HEK293 (cell line): ENCODE measurements around the gene ZFPM1.

Source experiments
- CTCF ChIA-PET: fragments of 350-600 bp; formaldehyde crosslinking; extraction: SDS; loops from one replicate; lab custom pipeline; 2021; ENCODE audit warnings: antibody characterized with exemption; lab: Yijun Ruan, JAX
- POLR2A ChIA-PET: fragments of 300-600 bp; formaldehyde crosslinking; extraction: SDS; loops from one replicate; lab custom pipeline; 2020; ENCODE audit warnings: antibody characterized with exemption, inconsistent platforms; lab: Yijun Ruan, JAX
- H3K27ac ChIP-seq: fragments of 200-500 bp; sonication (Bioruptor generic); 2 replicates; pipeline ENCODE4 v1.5.1; 2014; ENCODE audit warnings: low read depth, low read length, control low read depth, inconsistent platforms; ENCODE audit errors: extremely low read depth
- H3K36me3 ChIP-seq, 2 experiments: fragments of 200-500 bp in 1 of 2; sonication (Bioruptor generic) in 1 of 2; 1 replicate in 1 of 2; 2 replicates in 1 of 2; pipeline ENCODE4 v1.5.1; 2014 to 2017; ENCODE audit warnings: inconsistent platforms in 2 of 2, low read length in 2 of 2; ENCODE audit not compliant: control insufficient read depth in 2 of 2, insufficient read depth in 1 of 2
- H3K4me1 ChIP-seq: fragments of 200-500 bp; sonication (Bioruptor generic); 2 replicates; pipeline ENCODE4 v1.5.1; 2014; ENCODE audit warnings: mild to moderate bottlenecking, low read length, inconsistent platforms; ENCODE audit not compliant: control insufficient read depth, insufficient read depth
- H3K4me3 ChIP-seq: 2 replicates; pipeline ENCODE4 v1.5.1; 2011; ENCODE audit warnings: low read depth, mild to moderate bottlenecking, control low read depth, low read length, moderate library complexity
- H3K9me3 ChIP-seq: fragments of 200-500 bp; sonication (Bioruptor generic); 2 replicates; pipeline ENCODE4 v1.5.1; 2014; ENCODE audit warnings: low read depth, low read length, inconsistent platforms; ENCODE audit not compliant: control insufficient read depth, insufficient read depth
- BCL11A ChIP-seq: fragments of 450-650 bp; formaldehyde crosslinking; IDR thresholded peaks from 2 replicates; pipeline ENCODE4 v1.5.1; 2016; ENCODE audit warnings: low read depth, missing biosample characterization, missing genetic modification characterization
- BCL11B ChIP-seq: fragments of 450-650 bp; formaldehyde crosslinking; IDR thresholded peaks from 2 replicates; pipeline ENCODE4 v1.5.1; 2016; ENCODE audit warnings: low read depth, missing biosample characterization, missing genetic modification characterization
- ELK4 ChIP-seq: IDR thresholded peaks from 2 replicates; pipeline ENCODE4 v1.6.1; 2011; ENCODE audit warnings: mild to moderate bottlenecking, low read depth, low read length, borderline replicate concordance
- HOXC10 ChIP-seq: sonication (generic); formaldehyde crosslinking; IDR thresholded peaks from 2 replicates; pipeline ENCODE4 v1.8.1; 2023; ENCODE audit warnings: mild to moderate bottlenecking, missing genetic modification reagents
- OSR2 ChIP-seq: fragments of 450-650 bp; formaldehyde crosslinking; IDR thresholded peaks from 2 replicates; pipeline ENCODE4 v1.5.1; 2016; ENCODE audit warnings: missing biosample characterization, missing genetic modification characterization
- PRDM1 ChIP-seq: fragments of 450-650 bp; formaldehyde crosslinking; IDR thresholded peaks from 2 replicates; pipeline ENCODE4; 2016; ENCODE audit warnings: missing biosample characterization, missing genetic modification characterization
- TRIM28 ChIP-seq: IDR thresholded peaks from 2 replicates; pipeline ENCODE4 v1.6.1; 2011; ENCODE audit warnings: low read length, control low read depth, borderline replicate concordance
- WT1 ChIP-seq: fragments of 450-650 bp; formaldehyde crosslinking; IDR thresholded peaks from 2 replicates; pipeline ENCODE4 v1.5.1; 2016; ENCODE audit warnings: missing biosample characterization, missing genetic modification characterization
- ZEB2 ChIP-seq: fragments of 450-650 bp; formaldehyde crosslinking; IDR thresholded peaks from 2 replicates; pipeline ENCODE4 v1.5.1; 2016; ENCODE audit warnings: missing biosample characterization, missing genetic modification characterization
- ZNF140 ChIP-seq: fragments of 450-650 bp; formaldehyde crosslinking; IDR thresholded peaks from 2 replicates; pipeline ENCODE4 v1.5.1; 2016; ENCODE audit warnings: missing biosample characterization, missing genetic modification characterization
- ZNF155 ChIP-seq: fragments of 450-650 bp; formaldehyde crosslinking; IDR thresholded peaks from 2 replicates; pipeline ENCODE4 v1.5.1; 2016; ENCODE audit warnings: missing biosample characterization, missing genetic modification characterization
- ZNF169 ChIP-seq: fragments of 450-650 bp; formaldehyde crosslinking; IDR thresholded peaks from 2 replicates; pipeline ENCODE4 v1.5.1; 2016; ENCODE audit warnings: missing biosample characterization, missing genetic modification characterization
- ZNF221 ChIP-seq: fragments of 450-650 bp; formaldehyde crosslinking; IDR thresholded peaks from 2 replicates; pipeline ENCODE4 v1.5.1; 2017; ENCODE audit warnings: missing biosample characterization, missing genetic modification characterization, borderline replicate concordance
- ZNF274 ChIP-seq, 2 experiments: fragments of 200-500 bp in 1 of 2; fragments of 450-650 bp in 1 of 2; sonication (Bioruptor generic) in 1 of 2; formaldehyde crosslinking in 1 of 2; IDR thresholded peaks; 2 replicates each; pipeline versions ENCODE4 v1.5.1 to v1.6.1; 2014 to 2016; ENCODE audit warnings: borderline replicate concordance in 1 of 2, inconsistent platforms in 1 of 2, low read length in 1 of 2, missing biosample characterization in 1 of 2, missing genetic modification characterization in 1 of 2
- ZNF571 ChIP-seq: fragments of 450-650 bp; formaldehyde crosslinking; IDR thresholded peaks from 2 replicates; pipeline ENCODE4 v1.5.0; 2017; ENCODE audit warnings: missing biosample characterization, missing genetic modification characterization
- ZNF596 ChIP-seq: fragments of 450-650 bp; IDR thresholded peaks from 2 replicates; pipeline ENCODE4 v1.5.0; 2018; ENCODE audit warnings: missing biosample characterization, mild to moderate bottlenecking, missing genetic modification characterization, moderate library complexity
- ZNF600 ChIP-seq: fragments of 450-650 bp; formaldehyde crosslinking; IDR thresholded peaks from 2 replicates; pipeline ENCODE4 v1.5.1; 2016; ENCODE audit warnings: missing biosample characterization, missing genetic modification characterization
- ZNF660 ChIP-seq: fragments of 450-650 bp; IDR thresholded peaks from 2 replicates; pipeline ENCODE4 v1.5.1; 2018; ENCODE audit warnings: missing biosample characterization, mild to moderate bottlenecking, missing genetic modification characterization
- ZNF664 ChIP-seq: fragments of 450-650 bp; formaldehyde crosslinking; IDR thresholded peaks from 2 replicates; pipeline ENCODE4 v1.5.1; 2016; ENCODE audit warnings: missing biosample characterization, missing genetic modification characterization
- ZNF701 ChIP-seq: fragments of 450-650 bp; formaldehyde crosslinking; IDR thresholded peaks from 2 replicates; pipeline ENCODE4 v1.5.1; 2016; ENCODE audit warnings: missing biosample characterization, missing genetic modification characterization
- ZNF776 ChIP-seq: fragments of 450-650 bp; formaldehyde crosslinking; IDR thresholded peaks from 2 replicates; pipeline ENCODE4 v1.5.0; 2017; ENCODE audit warnings: missing biosample characterization, missing genetic modification characterization, borderline replicate concordance
- ZNF837 ChIP-seq: fragments of 450-650 bp; formaldehyde crosslinking; IDR thresholded peaks from 2 replicates; pipeline ENCODE4 v1.5.1; 2016; ENCODE audit warnings: missing biosample characterization, missing genetic modification characterization
- TF ChIP-seq, protein P1 (sequence below): fragments of 450-650 bp; formaldehyde crosslinking; IDR thresholded peaks from 2 replicates; pipeline ENCODE4; 2016; ENCODE audit warnings: missing biosample characterization, missing genetic modification characterization

Gene ZFPM1

DNA sequence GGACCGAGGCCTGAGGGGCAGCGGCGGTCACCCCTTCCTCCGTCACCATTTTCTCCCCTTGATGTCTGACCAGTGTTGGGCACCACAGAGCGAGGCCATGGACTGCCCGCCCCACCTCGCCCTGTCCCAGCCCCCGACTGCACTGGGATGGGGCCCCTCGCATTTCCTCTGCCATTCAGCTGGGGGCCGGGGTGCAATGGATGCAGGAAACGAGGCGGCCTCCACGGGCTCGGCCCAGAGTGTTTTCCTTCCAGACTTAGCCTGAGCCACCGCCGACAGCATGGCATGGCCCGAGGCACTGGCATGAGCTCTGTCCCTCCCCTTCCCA, 72.5 kb downstream of the ZFPM1 start:
- CTCF ChIA-PET, result no interaction called here
- TF ChIP-seq ZNF660 (no peak), BCL11A (tag by site-specific recombination) (no peak), ZNF274 (IDR thresholded peaks at IDR 0.05; ENCODE audit: low read length) (no peak), ZNF274 (tag by site-specific recombination; IDR thresholded peaks at IDR 0.05; ENCODE audit: borderline replicate concordance) (no peak), ZNF155 (tag by site-specific recombination) (no peak), HOXC10 (CRISPR knock-in tag) (no peak), ZNF664 (no peak), PRDM1 (no peak), ZNF571 (no peak), BCL11B (no peak), WT1 (tag by site-specific recombination) (no peak), ZNF221 (tag by site-specific recombination) (no peak), ELK4 (no peak), ZNF701 (tag by site-specific recombination) (no peak), ZNF596 (tag by site-specific recombination) (no peak), ZNF776 (tag by site-specific recombination) (no peak)
- Histone ChIP-seq H3K27ac (no peak overlapping the region), H3K36me3 (peaks cover 0 to 29% of the 10 kb centered on the region in 2 experiments; a peak in 1 of 3 replicates), H3K4me3 (no peak overlapping the region), H3K4me1 (no peaks in the 10 kb centered on the region), H3K9me3 (no peaks in the 10 kb centered on the region)
- POLR2A ChIA-PET, result no interaction called here

- H3K4me1 ChIP-seq, result no peaks in the 10 kb centered on the region
- TF ChIP-seq ZNF169 (tag by site-specific recombination) (no peak), TRIM28 (no peak), ZNF140 (tag by site-specific recombination) (no peak), ZNF837 (tag by site-specific recombination) (no peak), OSR2 (tag by site-specific recombination) (no peak), ZNF600 (tag by site-specific recombination) (no peak), ZEB2 (tag by site-specific recombination) (no peak)
- TF ChIP-seq, protein P1, sequence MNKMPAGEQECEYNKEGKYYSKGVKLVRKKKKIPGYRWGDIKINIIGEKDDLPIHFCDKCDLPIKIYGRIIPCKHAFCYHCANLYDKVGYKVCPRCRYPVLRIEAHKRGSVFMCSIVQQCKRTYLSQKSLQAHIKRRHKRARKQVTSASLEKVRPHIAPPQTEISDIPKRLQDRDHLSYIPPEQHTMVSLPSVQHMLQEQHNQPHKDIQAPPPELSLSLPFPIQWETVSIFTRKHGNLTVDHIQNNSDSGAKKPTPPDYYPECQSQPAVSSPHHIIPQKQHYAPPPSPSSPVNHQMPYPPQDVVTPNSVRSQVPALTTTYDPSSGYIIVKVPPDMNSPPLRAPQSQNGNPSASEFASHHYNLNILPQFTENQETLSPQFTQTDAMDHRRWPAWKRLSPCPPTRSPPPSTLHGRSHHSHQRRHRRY, result no peak
- no peaks in the 10 kb centered on the region for H3K9me3 ChIP-seq
- H3K27ac ChIP-seq, result no peak overlapping the region
- CTCF ChIA-PET, result no interaction called here
- POLR2A ChIA-PET, result no interaction called here
- H3K36me3 ChIP-seq, result peaks cover 0 to 30% of the 10 kb centered on the region in 2 experiments; a peak in 1 of 3 replicates
- no peak overlapping the region for H3K4me3 ChIP-seq
Measured at GRCh38 chr16:88526008-88526905, 73.2 kb downstream of the ZFPM1 start.
